8988T (cell line): Measurements from ENCODE around the gene CDC14B.
"Not testable (repeated sequence)": the region's sequence is repeated elsewhere in the genome, so short reads cannot be mapped to it uniquely, and the experiment has no call there.

ENCODE experiments used
- DNase-seq: peaks from one replicate; pipeline ENCODE4 v3.0.0; 2011

The CDC14B gene

GRCh38 chr9:96582199-96582598 is 37.4 kb downstream of the CDC14B start:
- not testable (repeated sequence) for DNase-seq

DNA sequence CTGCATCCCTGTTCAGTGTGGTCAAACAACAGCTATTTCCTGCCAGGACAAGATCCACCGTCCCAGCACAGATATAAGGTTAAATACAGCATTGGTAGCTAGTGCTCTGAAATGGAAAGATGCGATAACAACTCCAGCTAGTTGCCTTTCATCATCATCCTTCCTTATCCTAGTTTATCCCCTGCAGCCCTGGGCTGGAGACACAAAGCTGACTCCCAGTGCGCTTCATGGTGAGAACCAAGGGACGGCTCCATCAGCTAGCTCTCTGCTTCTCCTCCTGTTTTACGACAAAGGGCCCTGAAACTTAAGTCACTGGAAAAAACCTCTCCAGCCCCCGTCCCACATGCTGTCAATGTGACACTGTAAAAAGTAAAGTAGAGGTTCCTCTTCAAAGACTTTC is 37.9 kb downstream of the CDC14B start:
- no peak for DNase-seq

DNA sequence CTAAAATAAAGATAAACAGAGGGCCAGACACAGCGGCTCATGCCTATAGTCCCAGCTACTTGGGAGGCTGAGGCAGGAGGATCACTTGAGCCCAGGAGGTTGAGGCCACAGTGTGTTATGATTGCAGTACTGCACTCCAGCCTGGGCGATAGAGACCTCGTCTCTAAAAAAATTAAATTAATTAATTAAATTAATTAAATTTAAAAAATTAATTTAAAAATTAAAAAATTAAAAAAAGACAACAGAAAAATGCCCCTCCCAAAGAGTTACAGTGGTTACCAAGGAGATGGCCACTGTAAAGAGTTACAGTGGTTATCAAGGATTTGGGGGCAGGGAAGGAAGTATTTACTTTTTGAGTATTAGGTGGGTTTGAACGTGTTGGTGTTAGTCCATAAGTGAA is 38.3 kb downstream of the CDC14B start:
- DNase-seq, result no peak

GRCh38 chr9:96574931-96575351 is 44.7 kb downstream of the CDC14B start:
- DNase-seq, result no peak

GRCh38 chr9:96574455-96574854 is 45.2 kb downstream of the CDC14B start:
- no peak for DNase-seq

- no peak for DNase-seq
Measured at GRCh38 chr9:96567203-96567700, 52.4 kb downstream of the CDC14B start.

- DNase-seq, result peak; percentile 64
Measured at GRCh38 chr9:96566498-96567202, 53.0 kb downstream of the CDC14B start.

- no peak for DNase-seq
Measured at GRCh38 chr9:96565671-96566497, 53.8 kb downstream of the CDC14B start.

- no peak for DNase-seq
Measured at GRCh38 chr9:96564217-96564616, 55.4 kb downstream of the CDC14B start.

DNA sequence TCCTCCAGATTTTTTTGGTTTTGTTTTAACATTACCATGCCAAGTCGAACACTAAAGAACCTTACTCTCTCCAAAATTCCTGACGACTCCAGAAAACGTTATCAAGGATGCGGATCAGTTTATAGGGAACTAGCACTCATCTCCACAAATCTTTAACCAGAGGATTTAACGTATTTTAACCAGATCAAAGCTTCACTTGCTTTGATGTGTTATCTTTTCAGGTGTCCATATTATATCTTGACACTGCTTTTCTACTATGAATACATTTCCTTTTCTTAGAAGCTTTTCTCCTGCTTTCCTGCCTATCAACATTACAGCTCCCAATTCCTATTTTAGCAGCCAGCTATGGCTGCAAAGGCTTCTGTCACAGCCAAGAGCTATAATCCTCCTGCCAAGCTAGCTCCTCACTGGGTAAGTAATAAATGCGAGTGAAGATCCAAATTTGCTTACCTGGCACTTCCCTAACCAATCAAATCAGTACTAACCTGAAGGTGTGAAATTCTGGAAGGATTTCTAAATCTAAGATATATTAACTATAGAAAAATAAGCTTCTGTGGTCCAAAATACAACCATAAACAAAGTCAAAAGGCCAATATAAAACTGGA is 60.2 kb downstream of the CDC14B start:
- DNase-seq, result no peak

GRCh38 chr9:96557921-96558320 is 61.7 kb downstream of the CDC14B start:
- no peak for DNase-seq

DNA sequence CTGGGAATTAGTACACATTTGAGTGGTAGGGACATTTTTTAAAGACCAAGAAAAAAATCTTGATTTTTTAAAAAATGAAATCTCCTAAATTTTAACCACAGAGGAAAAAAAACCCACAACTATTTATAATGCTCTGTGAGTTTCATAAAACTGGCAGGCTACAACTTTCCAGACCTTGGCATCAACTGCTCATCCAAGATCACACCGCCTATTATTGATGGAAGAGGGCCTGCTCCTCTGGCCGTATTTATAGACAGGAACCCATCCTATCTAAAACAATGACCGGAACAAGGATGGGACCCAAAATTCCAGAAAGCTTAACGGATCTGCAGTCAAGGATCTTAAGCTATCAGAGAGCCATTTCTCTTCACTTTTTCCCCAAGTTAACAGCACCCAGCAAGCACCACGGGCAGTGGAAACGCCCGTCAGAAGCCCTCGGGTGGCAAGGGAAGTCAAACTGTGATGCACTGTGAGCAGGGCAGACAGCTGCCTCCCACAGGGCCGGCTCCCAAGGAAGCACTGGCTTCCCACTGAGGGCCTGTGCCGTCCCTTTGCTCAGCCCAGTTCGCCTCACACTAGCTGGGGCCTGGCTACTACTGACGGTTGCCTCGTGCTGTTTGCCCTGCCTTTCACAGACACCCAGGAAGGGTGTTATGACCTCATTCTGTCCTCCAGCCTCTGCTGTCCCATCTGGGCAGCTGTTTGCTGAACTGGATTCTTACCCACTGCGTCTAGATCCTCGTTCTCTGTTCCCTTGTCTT is 62.8 kb downstream of the CDC14B start:
- DNase-seq, result no peak

DNA sequence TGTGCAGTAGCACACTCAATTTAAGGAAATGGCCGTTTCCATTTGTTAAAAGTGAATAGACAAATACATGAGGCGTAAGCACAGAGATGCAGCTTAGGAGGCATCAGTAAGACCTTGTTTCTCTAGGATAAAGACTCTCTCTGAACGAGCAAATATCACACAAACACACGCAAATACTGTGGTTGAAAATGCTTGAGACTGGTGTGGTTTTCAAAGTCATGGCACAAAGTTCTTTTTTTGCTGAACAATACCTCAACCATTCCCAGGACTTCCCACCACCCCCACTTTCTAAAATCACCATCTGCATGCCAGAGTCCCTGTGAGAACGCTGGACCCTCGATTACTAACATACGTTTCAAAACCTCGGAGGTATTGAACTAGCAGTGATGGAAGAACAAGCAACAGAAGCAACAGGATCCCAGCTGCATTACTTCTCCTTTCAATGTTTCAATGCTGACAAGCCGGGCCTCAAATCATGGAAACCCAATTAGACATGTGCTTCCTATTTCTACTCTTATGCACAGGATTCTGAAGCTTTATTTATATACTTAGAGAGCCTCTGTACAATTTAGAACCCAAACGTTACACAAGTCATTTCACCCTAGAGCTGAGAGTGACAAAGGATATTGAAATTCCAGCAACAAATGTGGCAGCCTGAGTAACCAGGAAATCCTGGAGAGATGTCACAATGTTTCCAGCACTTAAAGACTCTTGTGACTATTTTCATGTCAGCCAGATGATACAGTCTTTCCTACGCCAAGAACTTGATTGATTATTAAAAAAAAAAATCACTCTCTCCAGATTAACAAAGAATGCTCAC is 63.9 kb downstream of the CDC14B start:
- no peak for DNase-seq

- DNase-seq, result no peak
Measured at GRCh38 chr9:96554801-96555566, 64.7 kb downstream of the CDC14B start.

DNA sequence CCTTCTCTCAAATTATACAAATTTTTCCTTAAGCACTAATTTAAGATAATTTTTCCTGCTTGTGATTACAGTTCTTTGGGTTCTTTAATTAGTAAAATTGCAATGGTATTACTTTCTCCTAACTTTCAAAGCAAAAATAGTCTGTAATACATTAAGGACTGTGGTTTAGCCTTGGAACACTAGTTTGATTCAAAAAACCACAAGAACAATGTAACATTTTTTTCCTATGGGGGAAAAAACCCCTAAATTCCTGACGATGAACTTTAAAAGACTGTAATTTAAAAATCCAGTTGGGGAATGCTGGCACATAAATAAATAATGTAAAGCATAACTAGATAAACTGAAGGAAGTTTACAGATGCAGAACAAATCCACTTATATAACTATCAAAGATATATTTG is 65.3 kb downstream of the CDC14B start:
- no peak for DNase-seq

- DNase-seq, result no peak
Measured at GRCh38 chr9:96553070-96553469, 66.6 kb downstream of the CDC14B start.

GRCh38 chr9:96551403-96551802 is 68.2 kb downstream of the CDC14B start:
- no peak for DNase-seq

DNA sequence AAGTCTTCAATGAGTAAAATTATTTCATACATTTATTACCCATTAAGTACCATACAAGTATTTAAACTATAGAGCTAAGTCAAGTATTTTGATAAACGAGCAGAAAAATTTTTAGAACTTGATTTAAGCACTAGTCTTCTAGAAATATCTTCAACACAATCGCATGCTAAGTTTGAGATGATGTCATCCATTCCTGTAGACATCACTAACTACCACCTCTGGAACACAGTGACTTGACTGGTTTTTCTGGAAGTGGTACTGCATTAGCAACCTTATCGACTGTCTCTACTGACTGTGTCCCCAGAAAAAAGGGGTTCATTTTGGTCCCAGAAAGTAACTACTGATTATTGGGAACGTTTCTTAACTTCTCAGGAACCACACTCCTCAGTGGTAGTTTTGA is 69.0 kb downstream of the CDC14B start:
- no peak for DNase-seq

- not testable (repeated sequence) for DNase-seq
Measured at GRCh38 chr9:96543131-96543530, 76.5 kb downstream of the CDC14B start.

DNA sequence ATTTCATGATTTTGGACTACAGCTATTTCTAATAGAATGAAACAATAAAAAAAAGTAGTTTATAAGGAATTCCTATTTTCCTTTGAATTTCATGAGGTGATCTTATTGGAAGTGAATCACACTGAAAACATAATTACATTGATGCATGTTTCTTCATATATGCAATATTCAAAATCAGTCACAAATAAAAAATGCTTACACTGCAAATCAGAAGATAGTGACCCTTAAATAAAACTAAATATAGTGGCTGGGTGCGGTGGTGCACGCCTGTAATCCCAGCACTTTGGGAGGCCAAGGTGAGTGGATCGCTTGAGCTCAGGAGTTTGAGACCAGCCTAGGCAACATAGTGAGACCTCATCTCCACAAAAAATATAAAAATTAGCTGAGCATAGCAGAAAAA is 79.5 kb downstream of the CDC14B start:
- DNase-seq, result no peak

- DNase-seq, result no peak
Measured at GRCh38 chr9:96532173-96532572, 87.5 kb downstream of the CDC14B start.
